Activated CD8-positive, alpha-beta memory T cell treated with anti-CD3 and anti-CD28 coated beads, Interleukin-2, amount 10 ng/mL, durations not matched to agents 7 days and 5 days (primary cell): ENCODE measurements around the gene PAF1. TPM values are rescaled to one million over a fixed set of nuclear protein-coding genes. Genes with fewer than 3 reads are reported as not detected.

ENCODE experiments used
- ATAC-seq: fragments of 150-1000 bp; cut with Tn5 transposase; one replicate; pipeline ENCODE4 v1.10.0; 2021; ENCODE audit warnings: moderate library complexity
- CTCF ChIA-PET: fragments of 350-600 bp; sonication (Branson Sonifier 250); formaldehyde crosslinking; loops from one replicate; lab custom pipeline; 2021; ENCODE audit warnings: antibody characterized with exemption; lab: Charles Lee
- DNase-seq: peaks from one replicate; pipeline ENCODE4 v3.0.0-alpha.2; 2020
- H3K27ac Mint-ChIP-seq: one replicate; pipeline ENCODE4 v1.8.0; 2021; ENCODE audit warnings: mild to moderate bottlenecking, mixed read lengths
- H3K27me3 Mint-ChIP-seq: one replicate; pipeline ENCODE4 v1.8.0; 2021; ENCODE audit warnings: mixed read lengths
- H3K36me3 Mint-ChIP-seq: one replicate; pipeline ENCODE4 v1.8.0; 2021; ENCODE audit warnings: mild to moderate bottlenecking, mixed read lengths
- H3K4me1 Mint-ChIP-seq: one replicate; pipeline ENCODE4 v1.8.0; 2021; ENCODE audit warnings: mixed read lengths
- H3K4me3 Mint-ChIP-seq: one replicate; pipeline ENCODE4 v1.8.0; 2021; ENCODE audit warnings: mild to moderate bottlenecking, moderate library complexity, mixed read lengths
- H3K9me3 Mint-ChIP-seq: one replicate; pipeline ENCODE4 v1.8.0; 2022; ENCODE audit warnings: low read depth, mixed read lengths
- total RNA-seq, 2 experiments: library from RNA; stranded (reverse); gene quantifications; one replicate each; pipeline ENCODE4 v1.2.3, GENCODE V29; 2021

Gene PAF1
- total RNA-seq, 2 experiments from 2014 or later: 48.9 to 53.8 TPM

DNA sequence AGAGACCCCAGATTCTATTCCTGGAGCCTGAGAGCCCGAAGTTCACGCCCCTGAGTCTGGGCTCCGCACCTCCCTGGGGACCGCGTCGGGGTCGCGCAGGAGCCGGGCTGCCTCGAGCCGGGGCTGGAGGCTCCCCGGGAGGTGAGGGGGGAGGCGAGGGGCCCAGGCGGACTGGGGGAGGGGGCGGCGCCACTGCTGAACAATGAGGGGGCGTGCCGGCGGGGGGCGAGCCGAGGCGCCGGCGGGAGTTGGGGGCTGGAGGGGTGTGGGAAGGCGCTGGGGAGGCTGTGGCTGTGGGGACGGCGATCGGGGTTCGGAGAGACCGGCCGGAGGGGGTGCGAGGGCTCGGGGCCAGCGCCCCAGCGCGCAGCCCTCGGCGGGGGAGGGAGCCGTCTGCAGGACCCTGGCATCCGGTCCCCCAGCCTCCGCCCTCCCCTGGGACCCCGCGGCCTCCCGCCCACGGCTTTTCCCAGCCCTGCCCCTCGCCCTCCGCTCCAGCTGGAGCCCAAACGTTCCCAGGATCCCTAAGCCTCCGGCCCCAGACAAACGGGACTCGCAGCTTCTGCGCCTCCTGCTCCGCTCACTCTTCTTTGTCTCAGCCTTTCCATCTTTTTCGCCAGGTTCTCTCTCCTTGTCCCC lies 22.5 kb upstream of the PAF1 start:
- peaks cover 22% of the 10 kb centered on the region for H3K36me3 Mint-ChIP-seq
- DNase-seq (no peak), ATAC-seq (no peak)

DNA sequence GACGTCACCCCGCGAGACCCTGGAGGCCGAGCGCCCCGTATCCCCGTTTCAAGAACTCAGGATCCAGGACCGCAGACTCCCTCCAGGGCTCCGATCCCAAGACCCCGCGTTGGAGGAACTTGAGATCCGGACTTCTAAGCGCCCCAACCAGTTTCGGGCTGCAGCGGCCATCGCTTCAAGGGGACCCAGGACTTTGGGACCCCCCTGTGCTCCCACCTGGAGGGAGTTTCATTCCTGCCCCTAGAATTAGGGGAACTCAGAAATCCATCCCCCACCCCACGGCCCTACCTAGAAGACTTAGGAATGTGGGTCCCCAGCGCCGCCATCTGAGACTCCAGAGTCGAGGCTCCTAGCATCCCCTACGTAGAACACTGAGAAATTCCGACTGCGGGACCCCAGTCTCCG lies 22.0 kb upstream of the PAF1 start:
- peaks cover 26% of the 10 kb centered on the region for H3K36me3 Mint-ChIP-seq
- H3K27ac Mint-ChIP-seq: peak overlapping the region; percentile 87

More for the DNA sequence above, 22.5 kb upstream of the PAF1 start:
- H3K27me3 Mint-ChIP-seq: no peaks in the 10 kb centered on the region
- H3K9me3 Mint-ChIP-seq: no peaks in the 10 kb centered on the region
- peaks cover 41% of the 10 kb centered on the region for H3K4me1 Mint-ChIP-seq
- CTCF ChIA-PET: interaction anchor here (1.1 to 1.9 kb wide), 5 partner anchors 13 to 304 kb away, joined by 3 to 9 read pairs (median 5); partner anchors contain the start of gene RPS16
- peak overlapping the region; percentile 87 for H3K27ac Mint-ChIP-seq
- H3K4me3 Mint-ChIP-seq: peak overlapping the region; percentile 84

GRCh38 chr19:39412100-39412866 lies 21.4 kb upstream of the PAF1 start, which contains the start of gene PLEKHG2:
TSS of gene PLEKHG2 (plus strand) at chr19:39412669. CDS start at chr19:39414087, 1,418 bp downstream.
- ATAC-seq (peak; percentile 66), DNase-seq (peak; percentile 98)
- Mint-ChIP-seq H3K27me3 (no peaks in the 10 kb centered on the region), H3K27ac (peak within 1 kb of the TSS; percentile 87), H3K9me3 (no peaks in the 10 kb centered on the region), H3K4me1 (peaks cover 41% of the 10 kb centered on the region), H3K4me3 (peak within 1 kb of the TSS; percentile 84), H3K36me3 (peaks cover 28% of the 10 kb centered on the region)
- CTCF ChIA-PET: interaction anchor here (0.5 to 2.3 kb wide), 23 partner anchors 9 to 302 kb away, joined by 3 to 152 read pairs (median 5); partner anchors contain the start of genes EID2B, GMFG, MED29 and PAF1

More for the DNA sequence above, 22.0 kb upstream of the PAF1 start:
- CTCF ChIA-PET: interaction anchor here (0.5 to 2.3 kb wide), 10 partner anchors 11 to 293 kb away, joined by 4 to 152 read pairs (median 9); partner anchors contain the start of genes EID2B, MED29, PAF1 and RPS16
- peaks cover 41% of the 10 kb centered on the region for H3K4me1 Mint-ChIP-seq
- DNase-seq (no peak), ATAC-seq (no peak)
- H3K4me3 Mint-ChIP-seq: peak overlapping the region; percentile 84
- H3K27me3 Mint-ChIP-seq: no peaks in the 10 kb centered on the region
- H3K9me3 Mint-ChIP-seq: no peaks in the 10 kb centered on the region

GRCh38 chr19:39411832-39412099 lies 20.9 kb upstream of the PAF1 start:
- peak overlapping the region; percentile 84 for H3K4me3 Mint-ChIP-seq
- DNase-seq (peak; percentile 95), ATAC-seq (peak; percentile 34)
- peak overlapping the region; percentile 87 for H3K27ac Mint-ChIP-seq
- H3K4me1 Mint-ChIP-seq: peaks cover 41% of the 10 kb centered on the region
- no peaks in the 10 kb centered on the region for H3K9me3 Mint-ChIP-seq
- CTCF ChIA-PET: interaction anchor here (0.7 to 2.3 kb wide), 22 partner anchors 10 to 301 kb away, joined by 3 to 152 read pairs (median 6); partner anchors contain the start of genes EID2B, GMFG, MED29 and PAF1
- H3K27me3 Mint-ChIP-seq: no peaks in the 10 kb centered on the region
- H3K36me3 Mint-ChIP-seq: peaks cover 31% of the 10 kb centered on the region

DNA sequence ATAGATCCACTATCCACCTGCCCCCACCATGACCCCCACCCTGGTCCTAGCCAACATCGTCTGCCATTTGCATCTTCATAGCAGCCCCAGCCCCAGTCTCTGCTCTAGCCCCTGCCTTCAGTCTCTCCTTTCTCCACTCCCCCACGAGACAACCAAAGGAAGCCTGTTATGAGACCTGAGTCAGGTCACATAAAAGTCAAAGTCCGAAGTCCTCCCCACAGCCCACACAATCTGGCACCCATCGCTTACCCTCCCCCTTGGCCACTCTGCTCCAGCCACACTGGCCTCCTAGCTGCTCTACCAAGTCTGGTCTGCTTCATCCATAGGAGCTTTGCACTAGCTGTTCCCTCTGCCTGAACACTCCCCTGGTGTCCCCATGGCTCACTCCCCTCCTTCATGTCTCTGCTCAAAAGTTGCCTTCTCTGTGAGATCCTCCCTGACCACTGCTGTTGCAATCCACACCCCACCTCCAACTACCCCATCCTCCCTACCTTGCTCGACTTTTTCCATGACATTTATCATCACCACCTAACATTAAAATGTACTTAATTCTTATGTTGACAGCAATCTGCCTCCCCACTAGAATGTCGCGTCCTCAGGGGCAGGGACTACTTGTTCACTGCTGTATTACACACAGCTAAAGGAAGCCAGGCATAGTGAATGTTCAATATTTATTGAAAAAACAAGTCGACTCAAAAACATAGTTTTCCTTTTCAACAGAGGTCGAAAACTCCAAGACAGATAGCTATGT lies 20.4 kb upstream of the PAF1 start:
- DNase-seq (no peak), ATAC-seq (no peak)
- peaks cover 42% of the 10 kb centered on the region for H3K4me1 Mint-ChIP-seq
- peaks cover 31% of the 10 kb centered on the region for H3K36me3 Mint-ChIP-seq
- H3K27me3 Mint-ChIP-seq: no peaks in the 10 kb centered on the region
- no peaks in the 10 kb centered on the region for H3K9me3 Mint-ChIP-seq
- H3K4me3 Mint-ChIP-seq: peak overlapping the region; percentile 84
- peak overlapping the region; percentile 87 for H3K27ac Mint-ChIP-seq
- CTCF ChIA-PET: interaction anchor here (1.0 to 2.3 kb wide), 20 partner anchors 9 to 301 kb away, joined by 3 to 152 read pairs (median 6); partner anchors contain the start of genes GMFG, MED29, PAF1 and RPS16

DNA sequence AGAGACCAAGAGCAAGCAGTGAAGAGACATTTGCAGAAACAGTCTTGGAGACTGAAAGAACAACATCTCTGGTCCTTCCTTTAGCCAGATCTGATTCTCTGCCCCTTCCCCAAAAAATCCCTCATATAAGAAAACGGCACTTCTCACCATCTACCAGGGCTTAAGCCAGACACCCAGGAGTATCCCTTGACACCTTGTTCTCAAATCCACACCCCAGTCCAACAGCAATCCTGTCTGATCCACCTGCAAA lies 19.9 kb upstream of the PAF1 start:
- H3K27me3 Mint-ChIP-seq: no peaks in the 10 kb centered on the region
- H3K4me1 Mint-ChIP-seq: peaks cover 47% of the 10 kb centered on the region
- H3K27ac Mint-ChIP-seq: peak overlapping the region; percentile 87
- ATAC-seq: no peak
- peaks cover 31% of the 10 kb centered on the region for H3K36me3 Mint-ChIP-seq
- H3K4me3 Mint-ChIP-seq: peak overlapping the region; percentile 84
- H3K9me3 Mint-ChIP-seq: no peaks in the 10 kb centered on the region
- no peak for DNase-seq
- CTCF ChIA-PET: interaction anchor here (1.9 to 2.3 kb wide), 3 partner anchors 9 to 289 kb away, joined by 7 to 152 read pairs (median 46); no protein-coding TSS in a partner anchor

DNA sequence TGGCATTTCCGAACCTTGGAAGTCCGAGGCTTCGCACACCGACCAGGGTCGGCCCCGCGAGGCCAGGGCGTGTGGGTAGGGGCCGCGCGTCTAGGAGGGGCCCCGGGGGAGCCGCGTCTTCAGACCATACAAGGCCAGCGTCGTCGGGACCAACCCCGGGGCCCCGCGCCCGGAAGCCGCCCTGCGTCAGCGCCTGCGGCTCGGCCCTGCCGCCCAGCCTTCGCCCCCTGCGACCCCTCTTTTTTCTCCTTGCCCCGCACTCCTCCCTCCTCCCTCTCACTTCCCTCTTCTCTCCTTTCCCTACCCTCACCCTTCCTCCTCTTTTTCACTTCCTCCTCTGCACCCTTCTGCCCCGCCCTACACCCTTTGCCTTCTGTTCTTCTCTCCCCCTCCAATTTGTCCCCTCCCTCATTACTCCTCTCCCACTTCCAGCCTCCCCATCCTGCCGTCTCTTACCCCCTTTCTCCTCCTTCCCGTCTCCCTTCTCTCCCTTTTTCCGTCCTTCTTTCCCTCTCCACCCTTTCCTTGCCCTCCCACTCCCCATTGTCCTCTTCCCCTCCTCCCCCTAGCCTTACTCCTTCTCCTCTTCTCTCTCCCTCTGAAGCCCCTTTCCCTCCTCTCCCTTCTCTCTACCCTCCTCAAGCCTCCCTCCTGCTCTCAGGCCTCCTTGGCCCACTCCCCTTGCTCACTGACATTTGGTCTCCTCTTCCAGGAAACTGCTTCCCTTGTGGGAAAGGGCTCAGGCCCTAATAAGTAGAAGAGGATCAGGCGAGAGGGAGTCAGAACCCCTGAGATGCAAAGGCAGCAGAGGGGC lies 19.3 kb upstream of the PAF1 start:
- peak overlapping the region; percentile 84 for H3K4me3 Mint-ChIP-seq
- ATAC-seq (peak; percentile 20), DNase-seq (peak; percentile 82)
- CTCF ChIA-PET: interaction anchor here (4.5 kb wide), 1 partner anchor 12 kb away, joined by 76 read pairs; no protein-coding TSS in a partner anchor
- no peaks in the 10 kb centered on the region for H3K27me3 Mint-ChIP-seq
- H3K9me3 Mint-ChIP-seq: no peaks in the 10 kb centered on the region
- H3K4me1 Mint-ChIP-seq: peaks cover 50% of the 10 kb centered on the region
- H3K36me3 Mint-ChIP-seq: peaks cover 31% of the 10 kb centered on the region
- H3K27ac Mint-ChIP-seq: peak overlapping the region; percentile 87

DNA sequence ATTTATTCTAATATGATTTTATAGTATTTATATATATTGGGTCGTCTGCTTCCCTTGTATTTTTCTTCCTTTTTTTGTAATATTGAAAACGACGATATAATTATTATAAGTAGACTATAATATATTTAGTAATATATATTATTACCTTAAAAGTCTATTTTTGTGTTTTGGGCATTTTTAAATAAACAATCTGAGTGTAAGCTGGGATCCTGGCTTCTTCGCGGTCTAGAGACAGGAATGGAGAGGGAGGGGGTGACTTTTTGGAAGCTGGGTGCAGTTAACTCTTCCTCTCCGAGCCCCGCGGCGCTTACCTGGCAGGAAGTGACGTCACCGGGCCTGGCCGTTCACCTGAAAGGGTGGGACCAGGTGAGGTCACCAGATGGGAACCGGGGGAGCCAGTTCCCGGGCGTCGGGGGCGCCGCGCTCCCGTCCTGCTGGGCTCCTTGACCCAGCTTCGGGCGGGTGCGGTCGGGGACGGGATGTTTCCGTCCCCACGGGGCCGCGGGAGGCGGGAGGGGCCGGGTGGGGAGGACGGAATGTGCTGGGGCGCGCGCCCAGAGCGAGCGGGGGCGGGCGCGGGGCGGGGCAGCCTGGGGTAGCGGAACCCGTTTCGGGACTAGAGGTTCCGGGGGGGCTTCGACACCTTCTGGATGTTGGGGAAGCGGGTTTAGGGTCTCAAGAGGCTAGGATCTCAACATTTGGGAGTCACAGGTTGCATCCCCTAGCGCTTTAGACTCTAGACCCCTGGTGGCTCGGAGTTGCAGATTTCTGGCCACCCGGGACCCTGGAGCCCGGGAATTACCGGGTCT lies 18.5 kb upstream of the PAF1 start:
- peak overlapping the region; percentile 98 for H3K27ac Mint-ChIP-seq
- H3K4me3 Mint-ChIP-seq: peak overlapping the region; percentile 84
- H3K36me3 Mint-ChIP-seq: peaks cover 29% of the 10 kb centered on the region
- H3K9me3 Mint-ChIP-seq: no peaks in the 10 kb centered on the region
- ATAC-seq (peak; percentile 5), DNase-seq (peak; percentile 93)
- CTCF ChIA-PET: interaction anchor here (1.0 to 4.5 kb wide), 4 partner anchors 11 to 82 kb away, joined by 3 to 76 read pairs (median 9); partner anchors contain the start of genes MED29, PAF1 and RPS16
- H3K27me3 Mint-ChIP-seq: no peaks in the 10 kb centered on the region
- H3K4me1 Mint-ChIP-seq: peaks cover 50% of the 10 kb centered on the region

DNA sequence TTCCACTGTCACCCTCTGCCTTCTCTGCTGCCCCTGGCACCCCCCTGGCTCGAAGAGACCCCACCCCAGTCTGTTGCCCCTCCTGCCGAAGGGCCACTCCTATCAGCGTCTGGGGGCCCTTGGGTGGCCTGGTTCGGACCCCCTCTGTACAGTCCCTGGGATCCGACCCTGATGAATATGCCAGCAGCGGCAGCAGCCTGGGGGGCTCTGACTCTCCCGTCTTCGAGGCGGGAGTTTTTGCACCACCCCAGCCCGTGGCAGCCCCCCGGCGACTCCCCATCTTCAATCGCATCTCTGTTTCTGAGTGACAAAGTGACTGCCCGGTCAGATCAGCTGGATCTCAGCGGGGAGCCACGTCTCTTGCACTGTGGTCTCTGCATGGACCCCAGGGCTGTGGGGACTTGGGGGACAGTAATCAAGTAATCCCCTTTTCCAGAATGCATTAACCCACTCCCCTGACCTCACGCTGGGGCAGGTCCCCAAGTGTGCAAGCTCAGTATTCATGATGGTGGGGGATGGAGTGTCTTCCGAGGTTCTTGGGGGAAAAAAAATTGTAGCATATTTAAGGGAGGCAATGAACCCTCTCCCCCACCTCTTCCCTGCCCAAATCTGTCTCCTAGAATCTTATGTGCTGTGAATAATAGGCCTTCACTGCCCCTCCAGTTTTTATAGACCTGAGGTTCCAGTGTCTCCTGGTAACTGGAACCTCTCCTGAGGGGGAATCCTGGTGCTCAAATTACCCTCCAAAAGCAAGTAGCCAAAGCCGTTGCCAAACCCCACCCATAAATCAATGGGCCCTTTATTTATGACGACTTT lies 17.7 kb upstream of the PAF1 start:
- DNase-seq (peak; percentile 61), ATAC-seq (no peak)
- peak overlapping the region; percentile 84 for H3K4me3 Mint-ChIP-seq
- H3K4me1 Mint-ChIP-seq: peaks cover 47% of the 10 kb centered on the region
- no peaks in the 10 kb centered on the region for H3K9me3 Mint-ChIP-seq
- CTCF ChIA-PET: interaction anchor here (1.0 to 4.5 kb wide), 5 partner anchors 10 to 81 kb away, joined by 3 to 76 read pairs (median 5); partner anchors contain the start of genes MED29, PAF1 and RPS16
- peaks cover 27% of the 10 kb centered on the region for H3K36me3 Mint-ChIP-seq
- no peaks in the 10 kb centered on the region for H3K27me3 Mint-ChIP-seq
- peak overlapping the region; percentile 98 for H3K27ac Mint-ChIP-seq

GRCh38 chr19:39407660-39408391 lies 16.9 kb upstream of the PAF1 start:
- peak; percentile 3 for ATAC-seq
- Mint-ChIP-seq H3K4me3 (peak overlapping the region; percentile 84), H3K27ac (peak overlapping the region; percentile 98), H3K4me1 (peaks cover 50% of the 10 kb centered on the region), H3K36me3 (peaks cover 27% of the 10 kb centered on the region), H3K9me3 (no peaks in the 10 kb centered on the region), H3K27me3 (no peaks in the 10 kb centered on the region)
- peak; percentile 92 for DNase-seq
- CTCF ChIA-PET: interaction anchor here (1.3 to 4.5 kb wide), 4 partner anchors 10 to 68 kb away, joined by 3 to 76 read pairs (median 9); partner anchors contain the start of genes MED29, PAF1 and RPS16
